AG10803 (cell line): ENCODE results near the gene GALNT10.
"Not testable (repeated sequence)": the region's sequence is repeated elsewhere in the genome, so short reads cannot be mapped to it uniquely, and the experiment has no call there.

Experiments used
- DNase-seq: peaks from one replicate; pipeline ENCODE4 v3.0.0; 2010; ENCODE audit warnings: low read depth
- H3K4me3 ChIP-seq: 2 replicates; pipeline ENCODE4 v1.5.1; 2011; ENCODE audit warnings: mild to moderate bottlenecking, low read length, control low read depth
- CTCF ChIP-seq: conservative IDR thresholded peaks from 2 replicates; pipeline ENCODE4 v1.5.1; 2011; ENCODE audit warnings: mild to moderate bottlenecking, low read length, control low read depth, inconsistent platforms

Gene GALNT10

DNA sequence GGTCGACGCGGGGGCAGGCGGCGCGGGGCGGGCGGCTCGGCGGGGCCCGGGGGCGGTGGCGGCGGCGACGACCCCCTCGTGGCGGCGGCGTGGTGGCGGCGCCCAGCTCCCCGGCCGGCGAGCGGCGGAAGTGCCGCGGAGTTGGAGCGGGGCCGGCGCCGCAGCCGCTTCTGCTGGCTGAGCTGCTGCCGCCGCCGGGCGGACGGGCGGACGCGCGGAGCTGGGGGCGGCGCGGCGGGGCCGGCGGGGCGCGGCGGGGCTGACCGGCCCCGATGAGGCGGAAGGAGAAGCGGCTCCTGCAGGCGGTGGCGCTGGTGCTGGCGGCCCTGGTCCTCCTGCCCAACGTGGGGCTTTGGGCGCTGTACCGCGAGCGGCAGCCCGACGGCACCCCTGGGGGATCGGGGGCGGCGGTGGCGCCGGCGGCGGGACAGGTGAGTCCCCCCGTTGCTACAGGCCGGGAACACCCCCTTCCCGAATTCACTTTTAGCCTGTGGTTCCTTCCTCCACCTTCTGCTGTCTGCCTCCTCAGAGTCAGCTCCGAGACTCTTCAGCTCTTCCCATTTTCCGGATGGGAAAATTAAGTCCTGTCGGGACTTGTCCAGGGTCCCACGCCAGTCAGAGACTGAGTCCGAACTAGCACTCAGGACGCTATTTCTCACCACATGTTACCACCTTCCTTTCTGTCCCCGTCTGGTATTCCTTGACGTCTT, at the start of gene GALNT10:
Gene GALNT10 (plus strand): TSS at position 139 of the 710 bp plus-strand sequence. CDS start 134 bp downstream, at position 273.
- TF ChIP-seq CTCF = no peak
- peak; percentile 76 for DNase-seq
- H3K4me3 ChIP-seq = peak within 1 kb of the TSS; percentile 93

- no peak for DNase-seq
Measured at GRCh38 chr5:154141745-154142221, 48.8 kb upstream of the GALNT10 start.

DNA sequence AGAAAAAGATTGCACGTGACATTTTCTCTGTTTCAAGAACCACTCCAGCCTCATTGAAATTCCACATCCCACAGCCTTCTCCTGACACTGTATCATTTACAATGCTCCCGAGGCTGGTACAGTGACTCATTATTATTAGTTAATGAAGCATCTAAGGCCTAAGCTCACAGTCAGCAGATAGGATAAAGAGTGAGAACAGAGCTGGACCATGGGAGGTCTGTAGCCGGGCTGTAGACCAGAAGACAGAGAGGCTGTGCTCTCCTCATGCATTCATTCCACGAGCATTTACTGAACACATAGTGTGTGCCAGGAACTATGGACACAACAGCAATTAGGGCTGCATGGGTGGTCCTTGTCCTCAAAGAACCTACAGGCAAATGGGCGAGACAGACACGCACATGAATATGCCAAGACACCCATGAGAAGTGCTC, 47.3 kb upstream of the GALNT10 start:
- no peak for DNase-seq
- no peak for TF ChIP-seq CTCF
- no peak overlapping the region for H3K4me3 ChIP-seq

More at GRCh38 chr5:154141745-154142221, 48.8 kb upstream of the GALNT10 start:
- TF ChIP-seq CTCF = no peak
- no peak overlapping the region for H3K4me3 ChIP-seq

- TF ChIP-seq CTCF = no peak
- no peak overlapping the region for H3K4me3 ChIP-seq
- DNase-seq = no peak
Measured at GRCh38 chr5:154145268-154145667, 45.3 kb upstream of the GALNT10 start.

GRCh38 chr5:154146409-154146808, 44.1 kb upstream of the GALNT10 start:
- DNase-seq = no peak
- no peak for TF ChIP-seq CTCF
- H3K4me3 ChIP-seq = no peak overlapping the region

DNA sequence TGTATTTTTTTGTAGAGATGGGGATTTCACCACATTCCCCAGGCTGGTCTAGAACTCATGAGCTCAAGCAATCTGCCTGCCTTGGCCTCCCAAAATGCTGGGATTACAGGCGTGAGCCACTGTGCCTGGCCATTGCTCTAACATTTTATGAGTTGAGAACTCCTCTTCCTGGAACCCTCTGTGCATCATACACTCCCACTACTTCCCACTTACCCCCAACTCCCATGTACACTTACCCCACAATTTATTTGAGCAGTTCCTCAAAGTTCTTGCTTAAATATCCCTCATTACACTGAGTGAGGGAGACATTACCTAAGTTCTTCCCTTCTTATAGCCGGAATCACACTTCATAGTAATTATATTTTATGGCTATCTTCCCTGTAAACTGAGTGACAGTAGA, 42.9 kb upstream of the GALNT10 start:
- no peak for TF ChIP-seq CTCF

GRCh38 chr5:154150471-154150870, 40.1 kb upstream of the GALNT10 start:
- not testable (repeated sequence) for H3K4me3 ChIP-seq, DNase-seq

More for the DNA sequence above, 42.9 kb upstream of the GALNT10 start:
- DNase-seq = no peak
- H3K4me3 ChIP-seq = no peak overlapping the region
